ENCODE results near the gene ZP3.

DNA sequence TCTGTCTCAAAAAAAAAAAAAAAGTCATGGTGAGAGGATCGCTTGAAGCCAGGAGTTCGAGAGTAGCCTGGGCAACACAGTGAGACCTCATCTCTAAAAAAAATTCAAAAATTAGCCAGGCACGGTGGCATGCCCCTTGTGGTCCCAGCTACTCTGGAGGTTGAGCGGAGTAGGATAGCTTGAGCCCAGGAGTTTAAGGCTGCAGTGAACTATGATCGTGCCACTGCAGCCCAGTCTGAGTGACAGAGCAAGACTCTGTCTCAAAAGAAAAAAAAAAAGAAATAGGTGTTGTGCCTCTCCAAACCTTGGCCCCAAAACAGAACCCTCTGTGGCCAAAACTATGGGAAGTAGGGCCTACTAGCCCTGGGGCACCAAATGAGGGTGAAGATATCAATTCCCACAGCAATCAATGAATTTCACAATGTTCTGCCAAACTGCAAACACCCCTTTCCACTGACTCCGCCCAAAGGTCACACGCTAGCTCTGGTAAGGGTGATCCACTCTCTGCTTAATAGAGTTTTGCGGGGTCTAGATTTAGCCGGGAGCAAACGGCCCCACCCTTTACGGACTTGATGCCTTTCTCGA is 32.1 kb upstream of the ZP3 start:
- TF ChIP-seq, protein P1, sequence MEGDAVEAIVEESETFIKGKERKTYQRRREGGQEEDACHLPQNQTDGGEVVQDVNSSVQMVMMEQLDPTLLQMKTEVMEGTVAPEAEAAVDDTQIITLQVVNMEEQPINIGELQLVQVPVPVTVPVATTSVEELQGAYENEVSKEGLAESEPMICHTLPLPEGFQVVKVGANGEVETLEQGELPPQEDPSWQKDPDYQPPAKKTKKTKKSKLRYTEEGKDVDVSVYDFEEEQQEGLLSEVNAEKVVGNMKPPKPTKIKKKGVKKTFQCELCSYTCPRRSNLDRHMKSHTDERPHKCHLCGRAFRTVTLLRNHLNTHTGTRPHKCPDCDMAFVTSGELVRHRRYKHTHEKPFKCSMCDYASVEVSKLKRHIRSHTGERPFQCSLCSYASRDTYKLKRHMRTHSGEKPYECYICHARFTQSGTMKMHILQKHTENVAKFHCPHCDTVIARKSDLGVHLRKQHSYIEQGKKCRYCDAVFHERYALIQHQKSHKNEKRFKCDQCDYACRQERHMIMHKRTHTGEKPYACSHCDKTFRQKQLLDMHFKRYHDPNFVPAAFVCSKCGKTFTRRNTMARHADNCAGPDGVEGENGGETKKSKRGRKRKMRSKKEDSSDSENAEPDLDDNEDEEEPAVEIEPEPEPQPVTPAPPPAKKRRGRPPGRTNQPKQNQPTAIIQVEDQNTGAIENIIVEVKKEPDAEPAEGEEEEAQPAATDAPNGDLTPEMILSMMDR (IDR thresholded peaks at IDR 0.05): no peak
- TF ChIP-seq POLR2A (IDR thresholded peaks at IDR 0.05): no peak
